GM18519 (cell line): ENCODE measurements around the gene TRIM66.

Experiments
- ATAC-seq: cut with Tn5 transposase; IDR thresholded peaks from one replicate; pipeline ENCODE4 v1.9.1; 2021; ENCODE audit warnings: mild to moderate bottlenecking, moderate library complexity; ENCODE audit not compliant: unreplicated experiment, low FRiP score

The TRIM66 gene

GRCh38 chr11:8665222-8665621, 17.2 kb downstream of the TRIM66 start:
- no peak for ATAC-seq

GRCh38 chr11:8661001-8661795, 21.3 kb downstream of the TRIM66 start:
- no peak for ATAC-seq

GRCh38 chr11:8658321-8659057, 24.0 kb downstream of the TRIM66 start:
- no peak for ATAC-seq

GRCh38 chr11:8656291-8656690, 26.2 kb downstream of the TRIM66 start:
- ATAC-seq, result no peak

GRCh38 chr11:8654503-8654902, 28.0 kb downstream of the TRIM66 start:
- no peak for ATAC-seq

- no peak for ATAC-seq
Observed at GRCh38 chr11:8652140-8652539, 30.3 kb downstream of the TRIM66 start.

GRCh38 chr11:8650401-8650990, 32.0 kb downstream of the TRIM66 start:
- ATAC-seq, result no peak

- no peak for ATAC-seq
Observed at GRCh38 chr11:8649361-8649760, 33.1 kb downstream of the TRIM66 start.

GRCh38 chr11:8646873-8647272, 35.6 kb downstream of the TRIM66 start:
- no peak for ATAC-seq

GRCh38 chr11:8642196-8642841, 40.1 kb downstream of the TRIM66 start:
- no peak for ATAC-seq

GRCh38 chr11:8641332-8641731, 41.1 kb downstream of the TRIM66 start:
- ATAC-seq, result no peak

GRCh38 chr11:8640267-8640906, 42.1 kb downstream of the TRIM66 start:
- ATAC-seq, result no peak

- ATAC-seq, result no peak
Observed at GRCh38 chr11:8639655-8640054, 42.8 kb downstream of the TRIM66 start.

- ATAC-seq, result no peak
Observed at GRCh38 chr11:8638300-8638699, 44.2 kb downstream of the TRIM66 start.

- ATAC-seq, result no peak
Observed at GRCh38 chr11:8636127-8636526, 46.3 kb downstream of the TRIM66 start.

- no peak for ATAC-seq
Observed at GRCh38 chr11:8634498-8634897, 48.0 kb downstream of the TRIM66 start.

GRCh38 chr11:8631395-8632118, 50.9 kb downstream of the TRIM66 start:
- ATAC-seq, result no peak

- no peak for ATAC-seq
Observed at GRCh38 chr11:8624698-8625097, 57.8 kb downstream of the TRIM66 start.

GRCh38 chr11:8621147-8621546, 61.3 kb downstream of the TRIM66 start:
- ATAC-seq, result no peak

- no peak for ATAC-seq
Observed at GRCh38 chr11:8617063-8617462, 65.4 kb downstream of the TRIM66 start.
